GM12878 (cell line): Measurements from ENCODE around the gene SPATS1. TPM values are rescaled to one million over a fixed set of nuclear protein-coding genes. Genes with fewer than 3 reads are reported as not detected.

ENCODE experiments used
- BHLHE40 ChIP-seq, 2 experiments: fragments of 450-650 bp in 1 of 2; IDR thresholded peaks; 2 replicates each; pipeline ENCODE4 v1.6.1; 2011 to 2017; ENCODE audit warnings: low read depth in 2 of 2, borderline replicate concordance in 1 of 2, improper control_type of control experiment in 1 of 2, low read length in 1 of 2, mild to moderate bottlenecking in 1 of 2
- CHD2 ChIP-seq: IDR thresholded peaks from 2 replicates; pipeline ENCODE4 v1.6.1; 2011; ENCODE audit warnings: low read depth, low read length, improper control_type of control experiment, borderline replicate concordance
- IRF4 ChIP-seq: IDR thresholded peaks from 2 replicates; pipeline ENCODE4 v1.6.1; 2011; ENCODE audit warnings: low read depth, low read length
- NFIC ChIP-seq: IDR thresholded peaks from 2 replicates; pipeline ENCODE4 v1.6.1; 2012; ENCODE audit warnings: low read depth, mild to moderate bottlenecking, inconsistent platforms, low read length, moderate library complexity
- POU2F2 ChIP-seq: IDR thresholded peaks from 3 replicates; pipeline ENCODE4 v1.6.1; 2011; ENCODE audit warnings: low read depth, mild to moderate bottlenecking, low read length, borderline replicate concordance
- STAT1 ChIP-seq: fragments of 450-650 bp; conservative IDR thresholded peaks from 2 replicates; pipeline ENCODE4 v1.6.1; 2014; ENCODE audit warnings: antibody characterized with exemption, mild to moderate bottlenecking
- SUZ12 ChIP-seq: fragments of 200-600 bp; sonication (generic); IDR thresholded peaks from one replicate; pipeline ENCODE4 v1.6.1; 2018; ENCODE audit warnings: antibody characterized with exemption, mild to moderate bottlenecking; ENCODE audit not compliant: unreplicated experiment
- TARDBP ChIP-seq: IDR thresholded peaks from 2 replicates; pipeline ENCODE4 v1.6.1; 2016; ENCODE audit warnings: borderline replicate concordance
- ZNF217 ChIP-seq: fragments of 450-650 bp; IDR thresholded peaks from 2 replicates; pipeline ENCODE4 v1.6.1; 2017; ENCODE audit warnings: antibody characterized with exemption, mild to moderate bottlenecking
- polyA plus RNA-seq, 11 experiments: library from polyadenylated mRNA; depleted of rRNA in 4 of 11; unstranded in 6 of 11; stranded (reverse) in 5 of 11; fragments of >200 nt; fragmentation: Nextera tagmentation in 4 of 11; fragmentation: Illumina TruSeq in 1 of 11; extraction: Ambion mirVana in 4 of 11; extraction: Trizol in 1 of 11; gene quantifications; 1 replicate in 1 of 11; 2 replicates in 10 of 11; pipeline versions ENCODE4 v1.2.1 to v1.2.3, GENCODE V29; 2011 to 2016; ENCODE audit warnings: inconsistent platforms in 2 of 11, missing spikeins in 2 of 11, low read depth in 1 of 11
- total RNA-seq, 4 experiments: library from RNA; depleted of rRNA in 3 of 4; stranded (reverse); fragments of >200 nt in 3 of 4; fragmentation: Illumina TruSeq in 1 of 4; extraction: Trizol in 1 of 4; gene quantifications; 2 replicates each; pipeline versions ENCODE4 v1.2.1 to v1.2.3, GENCODE V29; 2013 to 2021
- TF ChIP-seq, protein P1 (sequence below): fragments of 450-650 bp; formaldehyde crosslinking; IDR thresholded peaks from 2 replicates; pipeline ENCODE4 v1.4.0; 2022; ENCODE audit warnings: mild to moderate bottlenecking, moderate library complexity

SPATS1 gene
- total and polyA plus RNA-seq, 10 of the 15 experiments (the other 5 are each of a cell fraction or from before 2014, with no cell fraction given): 0.12 TPM; not detected in 9

DNA sequence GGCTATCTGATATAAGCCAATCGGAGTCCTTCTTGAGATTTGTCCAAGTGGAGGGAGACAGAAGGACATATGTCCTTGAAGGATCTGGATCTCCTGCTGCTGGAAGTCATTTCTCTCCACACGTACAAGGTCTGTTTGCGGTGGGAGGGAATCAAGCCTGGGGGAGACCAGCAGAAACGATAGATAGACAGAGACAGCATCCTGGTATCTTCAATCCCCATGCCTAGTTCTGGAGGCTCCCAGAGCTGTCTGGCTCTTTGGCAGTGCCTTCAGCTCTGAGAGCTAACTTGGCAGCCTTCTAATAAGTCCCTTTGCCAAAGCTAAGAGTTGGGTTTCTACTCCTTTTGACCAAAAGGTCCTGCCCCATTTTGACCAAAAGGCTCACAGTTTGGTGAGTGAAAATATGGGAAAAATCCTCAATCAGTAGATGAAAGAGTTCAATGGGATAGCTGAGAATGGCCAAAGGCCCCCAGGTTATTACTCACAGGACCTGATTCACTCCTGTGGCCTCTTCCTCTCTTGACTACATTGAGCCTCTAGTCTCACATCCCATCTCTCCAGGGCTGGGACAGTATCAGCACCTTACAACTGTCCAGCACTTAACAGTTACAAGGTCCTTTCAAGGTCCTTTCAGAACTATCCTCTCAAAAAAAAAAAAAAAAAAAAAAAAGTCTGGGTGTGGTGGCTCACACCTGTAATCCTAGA is 49.6 kb upstream of the SPATS1 start (continued):
- TF ChIP-seq, protein P1, sequence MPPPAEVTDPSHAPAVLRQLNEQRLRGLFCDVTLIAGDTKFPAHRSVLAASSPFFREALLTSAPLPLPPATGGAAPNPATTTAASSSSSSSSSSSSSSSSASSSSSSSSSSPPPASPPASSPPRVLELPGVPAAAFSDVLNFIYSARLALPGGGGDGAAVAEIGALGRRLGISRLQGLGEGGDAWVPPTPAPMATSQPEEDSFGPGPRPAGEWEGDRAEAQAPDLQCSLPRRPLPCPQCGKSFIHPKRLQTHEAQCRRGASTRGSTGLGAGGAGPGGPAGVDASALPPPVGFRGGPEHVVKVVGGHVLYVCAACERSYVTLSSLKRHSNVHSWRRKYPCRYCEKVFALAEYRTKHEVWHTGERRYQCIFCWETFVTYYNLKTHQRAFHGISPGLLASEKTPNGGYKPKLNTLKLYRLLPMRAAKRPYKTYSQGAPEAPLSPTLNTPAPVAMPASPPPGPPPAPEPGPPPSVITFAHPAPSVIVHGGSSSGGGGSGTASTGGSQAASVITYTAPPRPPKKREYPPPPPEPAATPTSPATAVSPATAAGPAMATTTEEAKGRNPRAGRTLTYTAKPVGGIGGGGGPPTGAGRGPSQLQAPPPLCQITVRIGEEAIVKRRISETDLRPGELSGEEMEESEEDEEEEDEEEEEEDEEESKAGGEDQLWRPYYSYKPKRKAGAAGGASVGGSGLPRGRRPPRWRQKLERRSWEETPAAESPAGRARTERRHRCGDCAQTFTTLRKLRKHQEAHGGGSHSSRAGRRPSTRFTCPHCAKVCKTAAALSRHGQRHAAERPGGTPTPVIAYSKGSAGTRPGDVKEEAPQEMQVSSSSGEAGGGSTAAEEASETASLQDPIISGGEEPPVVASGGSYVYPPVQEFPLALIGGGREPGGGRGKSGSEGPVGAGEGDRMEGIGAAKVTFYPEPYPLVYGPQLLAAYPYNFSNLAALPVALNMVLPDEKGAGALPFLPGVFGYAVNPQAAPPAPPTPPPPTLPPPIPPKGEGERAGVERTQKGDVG (CRISPR knock-in tag): no peak
- TF ChIP-seq TARDBP: no peak
- no peak for TF ChIP-seq BHLHE40 (IDR thresholded peaks at IDR 0.05; ENCODE audit: borderline replicate concordance in 1 of 2, low read depth in 2 of 2, low read length in 1 of 2)
- TF ChIP-seq SUZ12: no peak
- TF ChIP-seq NFIC: no peak
- TF ChIP-seq STAT1: no peak
- no peak for TF ChIP-seq IRF4
- TF ChIP-seq POU2F2: no peak
- no peak for TF ChIP-seq CHD2
- no peak for TF ChIP-seq ZNF217
- TF ChIP-seq, all 136 proteins: peak for 0
